Activated CD4-positive, alpha-beta T cell treated with anti-CD3 and anti-CD28 coated beads, Interleukin-2, amount 50 U/mL, for 4 hours (primary cell): ENCODE data around the gene MAST4.

Experiments
- DNase-seq, 2 experiments: peaks; one replicate each; pipeline ENCODE4 v3.0.0-alpha.2; 2020

The MAST4 gene

DNA sequence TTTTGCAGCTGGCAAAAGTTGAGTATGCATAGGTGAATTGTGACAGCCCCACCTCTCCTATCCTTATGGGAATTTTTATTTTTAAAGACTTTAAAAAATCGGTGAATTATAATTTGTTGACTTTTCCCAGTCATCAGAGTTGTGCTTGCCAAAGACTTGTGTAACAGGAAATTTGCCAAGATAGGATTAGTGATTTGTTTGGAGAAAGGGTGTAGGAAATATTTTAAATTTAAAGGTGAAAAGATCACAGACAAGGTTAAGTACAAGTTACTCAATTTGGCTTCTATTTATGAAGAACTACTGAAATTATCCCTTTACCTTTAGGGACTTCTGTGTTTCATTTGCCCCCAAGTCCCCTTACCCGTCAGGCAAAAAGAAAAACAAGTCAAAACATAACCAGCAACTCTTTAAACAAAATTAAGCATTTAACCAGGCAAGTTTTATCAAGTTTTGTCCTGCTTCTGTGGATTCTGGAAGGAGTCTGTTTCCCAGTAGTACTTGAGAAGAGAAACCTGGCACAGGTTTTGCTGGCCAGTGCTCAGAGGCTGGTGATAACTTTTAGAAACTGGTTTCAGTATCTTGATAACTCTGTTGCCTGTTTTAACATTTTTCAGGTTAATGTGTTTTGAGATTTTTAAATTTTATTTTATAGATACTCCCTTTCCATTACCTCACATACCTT is 285.4 kb downstream of the MAST4 start:
- no peak for DNase-seq

DNA sequence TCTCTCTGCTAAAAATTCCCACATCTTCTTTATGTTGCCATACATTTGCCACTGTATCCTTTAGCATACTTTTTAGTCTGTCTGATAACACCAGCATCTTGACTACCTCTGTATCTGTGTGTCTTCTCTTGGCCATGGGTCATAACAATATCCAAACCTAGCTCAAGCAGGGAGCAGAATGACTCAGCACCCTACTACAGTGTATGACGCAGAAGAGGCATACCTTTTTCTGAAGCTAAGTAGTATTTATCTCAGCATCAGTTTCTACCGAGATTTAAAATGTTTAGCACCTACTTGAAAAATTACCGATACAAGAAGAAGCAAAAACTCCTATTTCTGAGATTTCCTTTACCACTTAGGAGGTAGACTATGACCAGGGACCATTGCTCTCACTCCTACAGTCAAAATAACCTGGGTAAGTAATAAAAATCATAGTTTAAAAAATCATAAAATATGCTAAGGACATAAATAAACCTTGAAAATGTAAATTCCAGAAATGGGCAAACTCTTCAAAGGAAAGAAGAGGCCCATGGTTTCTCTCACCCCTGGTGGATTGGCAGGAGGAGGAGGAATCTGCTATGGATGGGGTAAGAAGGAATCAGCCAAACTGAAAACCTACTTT is 286.5 kb downstream of the MAST4 start:
- DNase-seq, result no peak

DNA sequence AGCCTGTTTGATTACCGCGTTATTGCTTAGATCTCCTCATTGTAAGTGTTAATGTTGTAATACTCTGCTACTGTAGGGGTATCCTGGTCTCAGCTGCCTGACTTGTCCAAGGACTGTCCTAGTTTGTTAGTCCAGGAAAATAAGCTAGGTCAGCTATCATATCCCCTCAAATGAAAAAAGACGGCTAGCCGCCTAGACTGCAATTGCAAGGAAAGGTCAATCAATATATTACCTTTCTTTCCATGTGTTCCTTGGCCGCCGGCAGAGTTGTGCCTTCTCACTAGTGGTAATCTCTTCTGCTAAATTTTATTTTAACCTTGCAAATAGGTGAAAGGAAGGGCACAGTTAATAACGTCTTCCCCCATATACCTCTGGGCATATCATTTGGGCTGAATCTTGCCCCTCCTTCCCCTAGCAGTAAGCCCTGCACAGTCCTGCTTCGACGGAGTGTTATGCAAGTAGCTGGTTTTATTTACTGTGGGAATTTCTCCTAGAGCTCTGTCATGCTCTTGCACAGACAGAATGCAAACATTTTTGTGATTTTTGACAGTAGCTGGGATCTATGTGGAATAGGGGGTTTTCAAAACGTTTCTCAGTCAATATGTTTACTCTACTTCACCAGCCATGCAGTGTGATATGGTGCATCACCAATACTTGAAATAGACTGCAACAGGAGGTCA is 288.5 kb downstream of the MAST4 start:
- no peak for DNase-seq

DNA sequence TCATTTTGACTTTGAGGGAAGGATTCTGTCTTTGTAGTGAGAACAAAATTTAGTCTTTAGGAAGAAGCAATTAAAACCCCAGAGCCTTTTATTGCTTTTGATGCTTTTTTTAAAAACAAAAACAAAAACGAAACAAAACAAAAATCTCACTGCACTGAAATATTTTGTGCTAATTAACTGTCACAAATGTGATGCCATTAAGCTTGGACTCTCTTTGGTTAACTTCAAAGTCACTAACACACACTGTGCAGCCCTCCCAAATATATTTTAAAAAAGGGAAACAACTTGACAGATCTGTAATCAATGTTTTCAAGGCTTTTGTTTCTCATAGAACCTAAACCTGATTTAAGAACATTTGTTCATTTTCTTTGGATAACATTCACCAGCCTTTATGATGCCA is 290.7 kb downstream of the MAST4 start:
- DNase-seq, result no peak

DNA sequence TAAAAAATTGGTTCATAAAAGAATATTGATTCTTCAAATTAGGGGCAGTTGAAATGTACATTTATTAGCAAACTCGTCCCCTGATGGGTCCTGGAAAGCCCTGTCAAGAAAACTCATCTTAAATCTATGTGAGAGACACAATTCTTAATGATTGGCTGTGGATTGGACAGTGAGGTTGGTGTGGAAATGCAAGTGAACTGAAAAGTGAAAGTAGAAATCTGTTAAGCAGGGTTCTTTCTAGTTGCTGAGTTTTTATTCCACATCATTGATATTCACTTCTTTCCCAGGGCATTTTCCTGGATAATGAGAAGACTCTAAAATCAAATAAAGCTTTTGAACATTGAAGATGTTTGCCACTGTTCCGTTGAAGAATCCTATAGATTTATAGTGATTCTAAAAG is 292.4 kb downstream of the MAST4 start:
- DNase-seq, result no peak

DNA sequence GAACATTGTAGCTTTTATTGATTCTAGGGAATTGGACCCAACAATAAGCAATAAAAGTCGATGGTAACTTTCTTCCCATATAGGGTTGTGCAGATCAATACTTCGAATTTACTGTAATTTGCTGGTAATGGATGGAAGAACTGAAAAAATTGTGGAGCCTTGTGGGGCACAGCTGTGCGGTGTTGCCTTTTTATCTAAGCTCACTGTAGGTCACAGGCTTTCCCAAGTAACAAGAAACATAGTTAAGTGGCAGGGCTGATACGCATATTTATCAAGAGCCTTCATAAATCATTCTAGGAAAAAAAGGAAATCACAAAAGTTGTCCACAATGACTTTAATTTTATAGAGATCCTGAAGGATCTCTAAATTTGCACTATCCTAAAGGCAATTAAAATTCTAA is 292.9 kb downstream of the MAST4 start:
- no peak for DNase-seq

DNA sequence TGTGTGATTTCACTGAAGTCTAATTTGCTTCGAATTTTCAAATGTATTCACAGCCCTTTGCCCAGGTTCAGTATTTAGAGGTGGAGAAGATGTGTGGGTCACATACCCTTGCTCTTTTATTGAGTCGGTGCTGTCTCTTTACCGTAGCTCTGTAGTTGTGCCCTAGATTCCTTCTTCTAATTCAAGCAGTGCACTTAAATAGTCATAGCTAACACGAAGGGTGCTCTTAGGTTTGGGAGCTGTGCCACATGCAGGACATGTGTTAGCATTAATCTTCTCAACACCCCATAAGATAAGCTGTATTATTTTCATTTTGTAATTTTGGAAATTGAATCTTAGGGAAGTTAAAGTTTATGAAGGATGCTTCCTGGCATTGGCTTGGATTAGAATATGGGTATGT is 293.3 kb downstream of the MAST4 start:
- no peak for DNase-seq

DNA sequence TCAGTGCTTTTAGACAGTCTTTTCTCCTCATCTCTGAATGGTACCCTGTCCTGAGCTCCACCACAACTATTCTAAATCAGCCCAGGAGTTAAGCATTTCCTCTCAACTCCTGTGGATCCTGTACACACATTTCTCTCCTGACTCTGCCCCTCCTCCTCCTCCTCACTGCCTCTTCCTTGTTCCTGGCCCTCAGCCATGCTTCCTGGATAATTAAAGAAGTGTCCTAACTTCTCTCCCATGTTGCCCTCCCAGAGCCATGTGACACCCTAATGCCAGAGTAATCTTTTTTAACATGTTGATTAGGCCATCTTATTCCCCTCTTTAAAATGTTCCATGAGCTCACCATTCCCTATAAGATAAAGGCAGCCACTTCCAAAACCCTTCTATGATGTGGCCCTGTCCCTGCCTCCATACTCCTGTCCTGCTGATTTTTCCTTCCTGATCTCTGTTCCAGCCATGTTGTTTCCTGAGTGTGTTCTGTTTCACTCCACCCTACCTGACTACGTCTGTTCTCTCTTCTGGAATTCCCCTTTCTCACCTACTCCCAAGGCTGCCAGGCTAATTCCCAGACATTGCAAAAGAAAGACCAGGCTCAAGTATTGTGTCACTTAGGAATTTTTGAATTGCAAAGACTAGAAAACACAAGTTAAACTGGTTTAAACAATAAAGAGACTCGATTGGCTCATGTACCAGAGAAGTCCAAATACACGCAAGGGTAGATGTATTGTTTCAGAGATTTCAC is 295.2 kb downstream of the MAST4 start:
- no peak for DNase-seq

DNA sequence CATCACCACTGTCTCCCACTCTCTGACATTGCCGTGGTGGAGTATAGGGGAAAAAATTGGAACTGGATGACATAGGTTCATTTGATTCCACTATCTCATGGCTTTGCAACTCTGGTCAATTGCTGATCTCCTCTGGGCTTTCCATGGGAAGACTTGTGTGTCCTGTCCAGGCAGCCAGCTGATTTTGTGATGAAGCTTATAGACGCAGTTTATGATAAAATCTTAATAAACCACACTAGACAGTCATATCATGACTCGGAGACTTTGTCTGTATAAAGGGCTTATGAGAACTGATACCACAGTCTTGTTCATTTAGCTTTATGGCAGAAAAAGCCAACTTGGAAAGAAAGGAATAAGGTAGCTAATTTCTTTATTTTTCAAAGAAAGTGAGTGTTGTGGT is 296.5 kb downstream of the MAST4 start:
- no peak for DNase-seq

DNA sequence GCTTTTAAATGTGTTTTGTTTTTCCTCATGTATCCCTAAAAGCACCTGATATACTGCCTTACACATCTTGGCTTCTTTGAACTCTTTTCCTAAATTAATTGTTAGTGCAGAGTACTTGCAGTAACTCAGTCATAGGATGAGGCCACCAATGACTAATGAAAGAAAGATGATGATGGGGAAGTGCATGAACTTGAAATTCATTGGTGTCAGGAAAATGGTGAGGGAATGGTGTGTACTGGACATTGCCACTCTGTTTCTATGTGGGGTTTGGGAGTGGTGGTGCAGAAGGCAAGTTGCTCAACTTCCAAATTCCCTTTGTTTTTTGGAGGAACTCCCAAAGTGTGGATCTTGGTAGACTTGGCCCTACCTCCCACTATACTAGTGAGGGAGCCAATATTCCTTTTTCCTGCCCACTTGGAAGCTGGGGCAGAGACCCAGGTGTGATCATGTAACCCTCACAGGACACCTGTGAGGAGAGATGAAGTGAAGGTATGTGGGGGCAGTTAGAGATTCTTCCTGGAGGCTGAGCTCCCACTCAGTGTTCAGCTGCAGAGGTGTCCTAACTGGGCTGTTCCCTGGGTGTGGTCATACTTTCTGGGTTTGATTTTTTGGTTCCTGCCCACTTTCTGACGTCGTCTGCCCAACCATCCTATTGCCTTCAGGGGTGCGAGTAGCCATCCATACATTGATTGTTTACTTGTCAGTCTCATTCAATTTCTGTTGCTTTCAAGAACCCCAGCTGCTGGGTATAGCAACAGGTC is 298.5 kb downstream of the MAST4 start:
- no peak for DNase-seq

DNA sequence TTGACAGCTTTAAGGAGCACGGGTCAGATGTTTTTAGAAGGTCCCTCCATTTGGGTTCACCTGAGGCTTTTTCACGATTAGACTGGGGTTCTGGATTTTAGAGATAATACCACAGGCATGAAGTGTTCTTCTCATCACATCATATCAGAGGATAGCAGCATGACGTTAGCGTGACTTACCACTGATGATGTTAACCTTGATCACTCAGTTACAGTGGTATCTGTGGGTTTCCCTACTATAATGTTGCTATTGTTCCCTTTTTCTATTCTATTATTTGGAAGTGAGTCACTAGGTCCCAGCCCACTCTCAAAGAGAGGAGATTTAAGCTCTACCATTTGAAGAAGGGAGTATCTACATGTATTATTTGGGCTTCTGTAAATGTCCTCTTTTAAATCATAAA is 300.0 kb downstream of the MAST4 start:
- no peak for DNase-seq

DNA sequence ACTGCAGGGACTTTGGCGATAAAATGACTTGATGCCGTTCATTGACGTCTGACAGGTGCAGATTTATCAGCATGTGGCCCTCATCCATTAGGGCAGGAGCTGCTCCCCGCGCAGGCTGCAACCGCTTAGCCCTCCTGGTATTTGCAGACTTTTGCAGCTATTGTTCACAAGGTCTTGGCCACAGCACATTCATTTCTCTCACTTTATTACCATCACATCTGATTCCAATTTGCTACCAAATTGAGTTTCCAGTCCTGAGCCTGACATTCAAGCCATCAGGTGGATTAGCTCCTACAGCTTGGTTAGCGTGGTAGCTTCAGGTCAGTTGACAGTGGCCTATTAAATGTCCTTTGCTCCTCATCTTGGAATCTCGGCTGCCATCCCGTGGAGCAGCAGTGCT is 301.2 kb downstream of the MAST4 start:
- DNase-seq, result no peak

DNA sequence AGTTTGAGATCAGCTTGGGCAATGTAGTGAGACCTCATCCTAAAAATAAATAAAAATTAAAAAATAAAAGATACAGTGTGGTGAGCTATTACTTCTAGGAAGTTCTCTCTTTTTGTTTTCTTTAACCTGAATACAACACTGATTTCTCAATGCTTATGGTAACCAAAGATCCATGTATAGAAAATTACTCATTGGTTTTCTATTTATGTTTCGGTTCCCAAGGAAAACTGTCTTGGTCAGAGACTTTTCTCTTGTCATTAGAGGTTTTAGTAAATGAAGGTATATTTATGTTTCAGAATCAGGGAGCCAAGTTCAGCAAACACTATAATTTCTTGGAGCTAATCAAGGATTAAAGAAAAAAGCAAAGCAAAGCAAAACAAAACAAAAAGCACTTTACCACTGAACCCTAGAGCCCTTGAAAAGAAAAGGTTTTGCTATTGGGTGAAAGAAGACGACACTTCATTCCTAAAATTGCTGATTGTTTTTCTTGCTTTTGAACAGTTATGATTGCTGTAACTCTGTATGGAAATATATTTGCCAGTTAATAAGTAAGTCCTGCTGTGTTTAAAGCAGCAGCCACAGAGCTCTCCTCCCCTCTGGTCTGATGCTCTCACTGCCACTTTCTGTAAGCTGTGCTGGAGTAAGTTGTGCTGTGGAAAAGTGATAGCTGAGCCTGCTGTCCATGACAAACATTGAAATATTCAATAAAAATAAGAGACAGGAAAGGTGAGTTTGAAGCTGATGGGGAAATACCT is 302.2 kb downstream of the MAST4 start:
- no peak for DNase-seq

DNA sequence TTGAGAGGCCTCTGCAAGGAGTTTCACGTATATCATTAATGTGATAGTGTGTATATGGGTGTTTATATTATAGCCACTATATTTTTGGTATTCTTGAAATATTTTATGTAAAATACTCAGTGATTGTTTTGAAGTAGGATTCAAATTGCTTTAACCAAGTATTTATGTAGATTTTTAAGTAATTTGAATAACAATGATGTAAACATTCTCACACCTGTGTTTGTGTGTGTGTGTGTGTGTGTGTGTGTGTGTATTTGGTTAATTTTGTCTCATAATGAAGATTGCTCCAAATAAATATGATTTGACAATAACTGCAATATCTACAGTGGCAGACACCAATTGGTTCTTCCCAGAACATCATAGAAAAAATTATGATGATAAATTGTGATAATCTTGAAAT is 307.0 kb downstream of the MAST4 start:
- no peak for DNase-seq

DNA sequence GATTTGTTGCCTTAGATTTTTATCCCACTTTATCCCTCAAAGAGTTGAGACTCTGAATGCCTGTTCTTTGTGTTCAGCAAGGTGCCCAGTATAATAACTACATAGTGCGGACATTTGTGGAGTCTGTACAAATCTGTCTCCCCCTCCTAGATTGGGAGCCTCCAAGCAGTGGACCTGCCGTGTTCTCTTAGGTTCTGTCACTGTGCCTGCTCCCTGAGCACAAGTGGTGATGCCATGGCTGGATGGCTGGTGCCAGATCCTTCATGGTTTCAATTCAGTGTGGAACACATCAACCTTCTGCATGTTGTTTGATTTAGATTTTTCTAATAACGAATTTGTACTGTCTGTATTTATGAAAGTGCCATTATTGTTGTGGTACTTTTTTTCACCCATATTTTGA is 307.5 kb downstream of the MAST4 start:
- no peak for DNase-seq

DNA sequence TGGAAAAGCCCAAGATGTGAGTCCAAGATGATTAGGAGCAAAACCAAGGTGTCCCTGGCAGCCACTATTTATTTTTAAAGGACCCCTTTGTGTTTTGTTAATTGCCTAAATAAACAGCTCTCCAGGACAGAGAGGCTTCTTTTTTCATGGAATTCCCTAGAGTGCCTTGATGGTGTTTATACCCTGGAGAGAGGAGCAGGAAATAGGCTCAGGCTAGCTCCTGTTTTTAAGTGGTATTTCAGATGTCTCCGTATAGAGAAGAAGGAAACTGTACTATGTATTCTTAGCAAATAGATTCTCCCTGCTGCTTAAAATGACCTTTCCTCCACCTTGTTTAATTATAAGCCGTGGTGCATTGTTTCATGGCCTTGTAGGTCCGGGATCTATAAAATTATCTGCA is 308.0 kb downstream of the MAST4 start:
- no peak for DNase-seq

DNA sequence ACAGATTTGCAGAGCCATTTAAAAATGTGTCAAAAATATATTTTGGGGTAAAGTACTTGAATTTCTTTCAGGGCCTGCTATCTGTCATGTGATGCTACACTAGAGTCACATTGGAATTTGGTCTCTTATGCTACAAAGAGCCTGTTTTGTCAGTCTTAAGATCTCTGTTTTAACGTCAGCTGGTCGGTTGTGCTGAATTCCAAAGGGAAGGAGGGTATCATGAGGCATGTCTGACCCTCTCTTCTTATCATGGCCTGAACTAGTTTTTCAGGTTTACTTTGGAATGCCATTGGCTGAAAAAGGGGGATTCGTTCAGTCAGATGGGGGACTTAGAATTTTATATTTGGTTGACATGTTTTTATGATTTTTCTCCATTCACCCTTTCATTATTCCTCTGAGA is 309.8 kb downstream of the MAST4 start:
- no peak for DNase-seq

DNA sequence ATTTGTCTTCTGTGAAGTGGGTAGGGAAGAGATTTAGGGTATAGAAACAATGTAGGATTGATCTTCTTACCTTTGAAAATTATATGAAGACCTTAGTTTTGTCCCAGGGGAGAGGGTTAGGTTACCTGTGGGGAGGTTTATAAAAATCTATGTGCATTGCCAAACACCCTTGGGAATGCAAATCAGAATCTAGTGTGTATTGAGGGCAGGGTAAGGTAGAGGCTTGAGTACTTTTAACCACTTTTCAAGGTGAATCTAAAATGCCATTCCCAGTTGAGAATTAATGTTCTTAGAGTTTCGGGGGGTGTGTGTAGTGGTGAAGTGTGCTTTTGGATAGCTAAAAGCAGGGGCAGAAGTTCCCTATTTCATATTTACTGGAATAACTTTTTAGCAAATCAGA is 312.0 kb downstream of the MAST4 start:
- DNase-seq, result no peak

DNA sequence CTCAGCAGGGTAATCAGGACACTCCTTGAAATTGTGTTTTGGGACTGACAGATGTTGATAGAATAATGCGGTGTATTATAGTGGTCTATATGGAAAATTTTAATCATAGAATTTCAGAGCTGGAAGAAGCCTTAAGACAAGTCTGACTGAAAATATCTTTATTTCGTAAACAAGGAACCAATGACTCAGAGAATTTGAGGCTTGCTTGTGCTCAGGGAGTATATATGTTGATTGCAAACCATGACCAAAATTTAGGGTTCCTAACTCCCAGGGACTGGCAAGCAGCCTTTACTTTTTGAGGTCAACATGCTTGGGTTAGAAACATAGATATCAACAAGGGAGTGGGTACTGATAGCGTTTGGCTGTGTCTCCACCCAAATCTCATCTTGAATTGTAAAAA is 313.2 kb downstream of the MAST4 start:
- DNase-seq, result no peak

DNA sequence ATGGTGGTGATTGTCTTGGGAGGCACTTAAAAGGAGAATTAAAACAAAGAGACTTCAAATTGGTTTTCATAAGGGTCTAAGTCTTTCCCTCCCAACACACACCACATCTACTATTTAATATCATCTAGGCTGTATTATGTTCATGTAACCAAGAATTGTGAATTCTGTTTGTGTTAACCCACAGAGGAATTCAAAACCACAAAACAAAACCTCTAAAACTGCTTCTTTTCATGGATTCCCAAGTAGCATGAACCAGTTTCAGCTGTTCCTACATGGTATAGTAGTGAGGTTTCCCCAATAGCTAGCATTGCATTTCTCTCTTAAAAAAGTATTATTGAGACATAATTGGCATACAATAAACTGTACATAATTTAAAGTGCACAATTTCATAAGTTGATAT is 316.6 kb downstream of the MAST4 start:
- DNase-seq, result no peak

DNA sequence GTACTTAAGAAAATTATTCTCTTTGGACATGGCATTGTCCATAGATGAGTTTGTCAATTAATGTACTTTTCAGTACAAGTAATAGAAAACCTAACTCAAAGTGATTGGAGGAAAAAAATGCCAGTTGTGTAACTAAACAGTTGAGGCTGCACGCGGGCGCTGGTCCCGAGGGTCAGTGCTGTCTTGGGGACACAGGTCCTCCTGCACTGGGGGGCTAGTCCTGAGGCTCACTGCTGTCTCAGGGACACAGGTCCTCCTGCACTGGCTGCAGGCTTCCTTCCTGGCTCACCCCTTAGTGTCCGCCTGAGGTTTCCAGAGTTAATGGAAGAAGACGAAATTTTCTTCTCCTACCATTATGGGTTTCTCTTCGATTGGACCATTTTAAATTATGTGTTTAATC is 319.3 kb downstream of the MAST4 start:
- no peak for DNase-seq

DNA sequence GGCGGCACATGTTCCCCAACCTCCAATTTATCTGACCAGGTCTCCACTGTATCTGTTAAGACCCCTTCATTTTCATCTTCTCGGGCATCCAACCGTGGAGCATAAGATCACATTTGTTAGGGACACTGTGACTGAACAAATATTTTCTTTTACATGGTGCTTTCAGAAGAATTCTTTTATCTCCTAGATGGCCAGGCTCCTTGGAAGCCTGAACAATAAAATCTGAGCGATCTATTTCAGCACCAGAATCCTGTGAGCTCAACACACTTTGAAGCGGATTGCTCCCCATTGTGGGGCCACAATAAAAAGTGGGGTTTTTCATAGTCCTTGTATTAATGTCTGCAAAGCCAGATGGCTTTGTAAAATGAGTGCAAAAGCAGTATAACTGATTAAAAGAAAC is 326.7 kb downstream of the MAST4 start:
- no peak for DNase-seq
